ENCODE measurements around the gene CREB5.

Gene CREB5

DNA sequence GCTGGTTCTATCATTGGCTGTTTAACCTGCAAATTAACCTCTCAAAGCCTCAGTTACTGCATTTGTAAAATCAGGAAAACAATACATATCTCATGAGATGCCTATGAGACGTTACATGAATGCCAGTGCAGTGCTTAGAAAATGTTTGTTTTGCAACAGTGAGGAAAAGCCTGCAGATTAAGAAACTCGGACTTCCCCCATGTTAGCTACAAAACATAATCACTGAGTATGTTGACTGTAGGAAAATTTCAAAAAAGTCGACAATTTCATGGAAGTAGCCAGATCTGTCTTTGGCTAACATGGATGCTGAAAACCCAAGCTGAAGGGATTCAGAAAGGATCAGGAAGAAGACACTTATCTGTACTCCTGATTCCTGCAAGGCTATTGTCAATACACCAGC, 424.4 kb downstream of the CREB5 start:
- DNase-seq = no peak

DNA sequence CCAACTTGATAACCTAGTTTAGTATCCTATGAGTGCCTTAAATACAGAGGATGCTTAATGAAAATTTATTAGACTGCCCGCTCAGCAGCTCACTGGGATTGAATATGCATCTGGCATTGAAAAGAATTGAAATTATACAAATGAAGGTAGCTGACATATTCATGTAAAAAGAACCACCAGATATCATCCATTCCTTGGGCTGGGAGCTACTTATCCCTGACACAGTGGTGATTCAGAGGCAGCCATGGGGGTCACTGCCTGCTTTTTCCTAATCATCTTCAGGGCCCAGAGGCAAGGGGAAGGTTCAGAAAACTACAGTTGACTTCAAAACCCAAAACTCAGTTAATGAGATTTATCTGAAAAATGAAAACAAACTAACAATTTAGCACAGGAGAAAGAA, 424.9 kb downstream of the CREB5 start:
- DNase-seq = no peak

- DNase-seq = no peak
These were observed 428.3 kb downstream of the CREB5 start for GRCh38 chr7:28840592-28840995.

DNA sequence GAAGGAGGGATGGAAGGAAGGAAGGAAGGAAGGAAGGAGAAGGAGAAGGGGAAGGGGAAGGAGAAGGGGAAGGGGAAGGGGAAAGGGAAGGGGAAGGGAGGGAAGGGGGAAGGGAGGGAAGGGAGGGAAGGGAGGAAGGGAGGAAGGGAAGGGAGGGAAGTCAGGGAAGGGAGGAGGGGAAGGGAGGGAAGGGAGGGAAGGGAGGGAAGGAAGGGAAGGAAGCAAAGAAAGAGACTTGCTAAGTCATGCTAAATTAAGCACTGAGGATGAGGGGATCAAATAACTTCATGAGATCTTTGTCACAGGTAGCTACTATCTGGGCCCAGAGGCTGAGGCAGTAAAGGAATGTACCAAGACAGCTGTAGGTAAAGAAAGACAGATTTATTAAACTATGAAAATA, 429.4 kb downstream of the CREB5 start:
- no peak for DNase-seq

- DNase-seq = no peak
These were observed 430.5 kb downstream of the CREB5 start for GRCh38 chr7:28842769-28843295.

DNA sequence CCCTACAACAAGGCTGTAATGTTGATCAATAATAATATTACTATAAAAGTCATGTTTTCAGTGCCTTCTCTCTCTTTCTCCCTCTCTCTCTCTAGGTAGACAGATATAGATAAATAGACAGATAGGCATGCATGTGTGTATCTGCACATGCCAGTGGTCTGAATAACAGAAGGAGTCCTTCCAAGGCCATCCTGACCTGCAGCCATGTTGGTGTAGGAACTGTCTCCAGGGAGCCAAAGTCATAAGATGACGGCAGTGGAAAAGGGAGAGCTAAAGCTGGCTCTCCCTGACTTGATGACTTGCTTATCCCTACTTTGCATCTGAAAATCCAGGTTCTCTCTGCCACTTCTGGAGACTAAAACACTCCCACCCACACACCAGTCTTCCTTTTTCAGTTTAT, 432.8 kb downstream of the CREB5 start:
- no peak for DNase-seq

GRCh38 chr7:28847176-28847575, 434.9 kb downstream of the CREB5 start:
- no peak for DNase-seq

DNA sequence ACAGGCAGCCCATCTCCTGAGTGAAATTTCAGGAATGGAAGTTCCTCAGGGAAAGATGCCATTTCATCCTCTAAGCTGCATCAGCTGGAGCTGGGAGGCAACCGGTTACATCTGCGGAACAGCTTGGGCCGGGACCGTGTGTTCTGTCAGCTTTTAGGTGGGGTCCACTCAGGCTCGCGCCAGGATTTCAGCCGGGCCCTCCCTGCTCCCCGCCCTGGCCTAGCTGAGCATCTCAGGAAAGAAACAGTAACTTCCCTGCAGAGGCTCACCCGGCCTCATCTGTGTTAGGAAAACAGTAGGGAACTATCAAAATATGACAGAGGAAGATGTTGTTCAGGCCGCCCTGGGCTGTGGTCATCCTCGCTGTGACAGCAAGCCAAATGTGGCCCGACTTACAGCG, 435.4 kb downstream of the CREB5 start:
- no peak for DNase-seq

DNA sequence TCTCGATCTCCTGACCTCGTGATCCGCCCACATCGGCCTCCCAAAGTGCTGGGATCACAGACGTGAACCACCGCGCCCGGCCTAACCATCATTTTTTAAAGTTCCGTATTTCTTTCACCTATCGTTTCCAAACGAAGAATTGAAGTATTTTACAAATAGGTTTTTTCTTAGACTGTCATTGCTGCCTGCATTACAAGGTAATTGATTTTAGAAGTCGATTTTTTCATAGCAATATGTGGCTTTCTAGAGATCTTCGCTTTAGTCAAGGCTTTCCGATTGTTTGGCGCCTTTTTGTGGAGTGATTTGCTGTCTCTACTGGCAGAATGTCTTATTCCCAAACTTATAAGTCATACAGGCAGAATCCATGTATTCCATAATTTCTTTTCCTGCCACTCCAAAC, 436.6 kb downstream of the CREB5 start:
- DNase-seq = no peak

GRCh38 chr7:28850699-28851098, 438.4 kb downstream of the CREB5 start:
- DNase-seq = no peak

GRCh38 chr7:28853150-28853549, 440.8 kb downstream of the CREB5 start:
- DNase-seq = no peak

GRCh38 chr7:28853834-28854749, 441.8 kb downstream of the CREB5 start:
- DNase-seq = peak; percentile 42

GRCh38 chr7:28854750-28855074, 442.4 kb downstream of the CREB5 start:
- no peak for DNase-seq

- DNase-seq = peak; percentile 50
These were observed 443.4 kb downstream of the CREB5 start for GRCh38 chr7:28855538-28856217.

DNA sequence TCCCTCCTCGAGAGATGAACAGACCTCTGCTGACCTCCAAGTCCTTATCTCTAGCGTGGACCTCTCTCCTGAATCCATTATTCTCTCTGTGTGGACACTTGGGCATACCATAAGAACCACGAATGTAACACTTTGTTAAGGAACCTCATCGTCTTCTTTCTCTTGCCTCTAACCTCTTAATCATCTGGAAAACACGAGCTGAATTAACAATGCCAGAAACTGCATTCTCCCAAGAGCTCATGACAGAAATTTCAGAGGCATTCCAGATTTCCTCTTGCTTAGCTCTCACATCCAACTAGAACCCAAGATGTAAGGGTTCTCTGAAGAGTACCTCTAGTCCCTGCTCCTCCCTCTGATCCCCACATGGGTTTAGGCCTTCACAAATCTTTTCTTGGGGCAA, 444.3 kb downstream of the CREB5 start:
- DNase-seq = no peak

GRCh38 chr7:28858206-28858605, 445.9 kb downstream of the CREB5 start:
- DNase-seq = no peak

- no peak for DNase-seq
These were observed 446.6 kb downstream of the CREB5 start for GRCh38 chr7:28858895-28859294.

DNA sequence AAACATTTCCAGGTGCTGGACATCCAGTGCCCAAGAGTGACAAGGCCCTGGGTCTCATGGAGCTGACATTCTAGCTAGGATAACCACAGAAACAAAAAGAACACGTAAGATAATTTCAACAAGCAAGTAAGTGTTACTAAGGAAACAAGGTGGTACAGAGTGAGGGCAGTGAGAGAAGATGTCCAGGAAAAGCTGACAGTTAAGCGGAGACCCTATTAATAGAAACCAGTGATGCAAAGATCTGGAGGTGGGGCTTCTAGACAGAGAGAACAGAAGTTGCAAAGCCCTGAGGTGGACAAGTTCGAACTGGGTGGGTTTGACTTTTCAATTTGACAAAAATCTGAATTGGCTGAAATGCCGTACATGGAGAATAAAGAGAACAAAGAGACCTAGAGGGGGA, 449.5 kb downstream of the CREB5 start:
- no peak for DNase-seq

GRCh38 chr7:28862595-28863272, 450.4 kb downstream of the CREB5 start:
- no peak for DNase-seq

DNA sequence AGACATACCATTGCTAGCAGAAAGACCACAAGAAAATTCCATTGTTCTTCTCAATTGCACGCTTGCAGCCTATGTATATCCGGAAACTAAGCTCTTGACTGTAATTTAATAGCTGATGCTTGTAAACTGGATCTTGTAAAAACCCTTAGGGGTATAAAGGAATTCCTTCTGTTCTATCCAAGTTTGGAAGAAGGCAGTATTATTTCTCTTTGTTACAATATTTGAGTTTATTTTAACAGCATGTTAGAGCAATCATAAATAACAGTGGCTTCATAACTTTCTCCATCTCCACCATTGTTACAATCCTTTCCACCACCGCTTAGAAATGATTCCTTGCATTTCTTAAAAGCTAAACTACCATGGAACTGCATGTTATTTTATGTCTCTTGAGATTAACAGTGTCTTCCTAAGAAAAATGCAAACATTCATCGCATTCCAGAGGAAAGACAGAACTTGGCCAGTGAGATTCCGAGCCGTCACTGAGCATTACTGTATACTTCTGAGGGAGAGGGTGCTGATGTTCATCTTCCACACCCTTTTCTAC, 453.4 kb downstream of the CREB5 start:
- DNase-seq = no peak

GRCh38 chr7:28868712-28869111, 456.4 kb downstream of the CREB5 start:
- no peak for DNase-seq

GRCh38 chr7:28871077-28871476, 458.8 kb downstream of the CREB5 start:
- DNase-seq = no peak

GRCh38 chr7:28871631-28872030, 459.3 kb downstream of the CREB5 start:
- DNase-seq = no peak
